Heart right ventricle (tissue), 16 donors: ENCODE results near the gene ZNF611. TPM values are rescaled to one million over a fixed set of nuclear protein-coding genes. Genes with fewer than 3 reads are reported as not detected.
A peak's percentile ranks its signal among the peaks of the same experiment; 100 is the strongest.
"Not testable (repeated sequence)": the region's sequence is repeated elsewhere in the genome, so short reads cannot be mapped to it uniquely, and the experiment has no call there.

Experiments
- ATAC-seq, 8 donors: fragments of 200-7000 bp; cut with Tn5 transposase; one replicate each; pipeline ENCODE4 v1.9.1; 2020; ENCODE audit warnings: mild to moderate bottlenecking in 8 of 8, moderate library complexity in 8 of 8, moderate number of reproducible peaks in 1 of 8
- DNase-seq, 2 donors: peaks; one replicate each; pipeline ENCODE4 v3.0.0-alpha.2; 2020
- H3K27ac ChIP-seq, 10 donors: fragments of 200-600 bp; sonication (generic) in 2 of 10; one replicate each; pipeline versions ENCODE4 v1.5.0 to v1.8.0; 2020 to 2022; ENCODE audit warnings: mild to moderate bottlenecking in 3 of 10
- H3K27me3 ChIP-seq, 7 donors: fragments of 200-600 bp; one replicate each; pipeline ENCODE4 v1.8.0; 2021 to 2022; ENCODE audit warnings: mild to moderate bottlenecking in 2 of 7
- H3K36me3 ChIP-seq, 9 donors: fragments of 200-600 bp; sonication (generic) in 1 of 9; one replicate each; pipeline versions ENCODE4 v1.5.0 to v1.8.0; 2020 to 2022; ENCODE audit warnings: mild to moderate bottlenecking in 2 of 9
- H3K4me1 ChIP-seq, 9 donors: fragments of 200-600 bp; sonication (generic) in 1 of 9; one replicate each; pipeline versions ENCODE4 v1.5.0 to v1.8.0; 2020 to 2022; ENCODE audit warnings: mild to moderate bottlenecking in 4 of 9
- H3K4me3 ChIP-seq, 10 donors: fragments of 200-600 bp; sonication (generic) in 2 of 10; one replicate each; pipeline versions ENCODE4 v1.5.0 to v1.8.0; 2020 to 2022; ENCODE audit warnings: mild to moderate bottlenecking in 7 of 10, moderate library complexity in 2 of 10
- H3K9me3 ChIP-seq, 11 donors: fragments of 200-600 bp in 10 of 11; sonication (generic) in 2 of 11; one replicate each; pipeline versions ENCODE4 v1.5.0 to v1.8.0; 2013 to 2022; ENCODE audit warnings: mild to moderate bottlenecking in 2 of 11, control low read depth in 1 of 11, moderate library complexity in 1 of 11
- CTCF ChIP-seq, 9 donors: fragments of 200-600 bp; sonication (generic) in 2 of 9; IDR thresholded peaks; one replicate each; pipeline versions ENCODE4 v1.5.0 to v1.8.0; 2021 to 2022; ENCODE audit warnings: antibody characterized with exemption in 9 of 9, mild to moderate bottlenecking in 5 of 9, moderate library complexity in 1 of 9
- WGBS, 2 donors: extraction: QIAGEN DNeasy Blood & Tissue Kit; methylation state at CpG; one replicate each; pipeline ENCODE4 v1.1.7; 2013; ENCODE audit warnings: inconsistent platforms in 1 of 2; 5-methylcytosine and 5-hydroxymethylcytosine counted together
- intact Hi-C, 10 donors: fragments of 100-400 bp; cut with DNase I; formaldehyde crosslinking; loops; one replicate each; pipeline versions ENCODE4 v1.11.1 to v1.14.2; 2022
- polyA plus RNA-seq, 2 donors: library from polyadenylated mRNA; stranded (reverse); fragments of 200-250 nt; gene quantifications; one replicate each; pipeline ENCODE4 v1.2.3, GENCODE V29; 2013
- total RNA-seq, 10 donors: library from RNA; stranded (reverse); fragmentation: NEBNext Ultra II Directional in 3 of 10; extraction: Animal tissue kit (Norgen Biotek cat#: 25700) in 3 of 10; gene quantifications; one replicate each; pipeline versions ENCODE4 v1.2.1 to v1.2.4, GENCODE V29; 2021 to 2023
- donor health status: Arrhythmogenic right ventricular cardiomyopathy.
- donor health status: ischemic (EF 13 %, LVEDD 7.1; RV severe dilation, severe dysfunction).
- donor health status: healthy with polysubstance abuse.
- donor health status: DM: no; HTN: yes; CAD: no.
- donor health status: DM: no; HTN: no; CAD: no.
- donor health status: ischemic (EF 25% LVEDD 6.9; RV normal size, moderate dysfunction).
- donor health status: ischemic (EF 25% LVEDD 5.7; RV mildly dilated, moderate dysfunction).
- donor health status: healthy.
- donor health status: DM: yes; HTN: yes; CAD: no.
- donor health status: Ischemic cardiomyopathy.
- donor health status: ischemic (EF 35%, LVEDD 5.7; RV mildly dilated, moderate dysfunction).
- donor health status: nonischemic (EF 11% LVEDD 7.7; RV severe dilation, severe dysfunction).
- donor health status: DM: yes; HTN: yes; CAD: no.
- donor health status: PGD.
- donor health status: ischemic (EF 29% LVEDD 5.4; RV normal size, mild dysfunction).
- donor health status: nonischemic (EF 23%, LVEDD 6.1; RV moderate dilation, normal function).

ZNF611 gene
- total and polyA plus RNA-seq, 12 donors = 2.3 to 9.8 (median 7.6) TPM

- H3K4me1 ChIP-seq = no peaks in the 10 kb centered on the region
- ATAC-seq (no peak), DNase-seq (no peak)
- 87 to 88% methylated on average over 23 of the region's 23 CpGs for WGBS, 2 donors
- no peak overlapping the region for H3K27ac ChIP-seq
- no peaks in the 10 kb centered on the region for H3K27me3 ChIP-seq
- H3K36me3 ChIP-seq = peaks cover 0 to 75% (median 16%) of the 10 kb centered on the region in 9 donors
- intact Hi-C loops = no loop called here
- H3K4me3 ChIP-seq = no peak overlapping the region
- TF ChIP-seq CTCF (IDR thresholded peaks at IDR 0.05) = no peak
- no peaks in the 10 kb centered on the region for H3K9me3 ChIP-seq
Measured at GRCh38 chr19:52724701-52725514, 9.9 kb downstream of the ZNF611 start.

- H3K36me3 ChIP-seq = peaks cover 0 to 78% (median 16%) of the 10 kb centered on the region in 9 donors
- H3K9me3 ChIP-seq, DNase-seq, H3K27me3 ChIP-seq, H3K4me3 ChIP-seq, H3K27ac ChIP-seq, intact Hi-C loops, H3K4me1 ChIP-seq, ATAC-seq: not testable (repeated sequence)
- WGBS, 2 donors = 62 to 67% methylated on average over 9 of the region's 9 CpGs
Measured at GRCh38 chr19:52723907-52724598, 10.8 kb downstream of the ZNF611 start.

- 93 to 94% methylated on average over 7 of the region's 7 CpGs for WGBS, 2 donors
- Histone ChIP-seq H3K27ac (no peak overlapping the region), H3K36me3 (peaks cover 0 to 71% (median 6%) of the 10 kb centered on the region in 9 donors), H3K4me3 (no peak overlapping the region), H3K4me1 (no peaks in the 10 kb centered on the region), H3K9me3 (no peaks in the 10 kb centered on the region), H3K27me3 (no peaks in the 10 kb centered on the region)
- ATAC-seq (no peak), DNase-seq (no peak)
- intact Hi-C loops = no loop called here
- TF ChIP-seq CTCF (IDR thresholded peaks at IDR 0.05) = no peak
Measured at GRCh38 chr19:52722062-52723003, 12.5 kb downstream of the ZNF611 start.

- intact Hi-C loops, DNase-seq, ATAC-seq, H3K4me3 ChIP-seq, H3K27ac ChIP-seq, H3K4me1 ChIP-seq, H3K27me3 ChIP-seq, H3K9me3 ChIP-seq: not testable (repeated sequence)
- H3K36me3 ChIP-seq = peaks cover 0 to 56% (median 2%) of the 10 kb centered on the region in 9 donors
- WGBS, 2 donors = 97% methylated on average over 21 of the region's 21 CpGs
Measured at GRCh38 chr19:52720541-52720940, 14.3 kb downstream of the ZNF611 start.

- Histone ChIP-seq H3K27ac (peak overlapping the region in 1 of 10 donors; percentile 20), H3K9me3 (no peaks in the 10 kb centered on the region), H3K4me3 (no peak overlapping the region), H3K36me3 (peaks cover 0 to 66% (median 0%) of the 10 kb centered on the region in 9 donors), H3K27me3 (no peaks in the 10 kb centered on the region), H3K4me1 (no peaks in the 10 kb centered on the region)
- TF ChIP-seq CTCF (IDR thresholded peaks at IDR 0.05) = no peak
- intact Hi-C loops = no loop called here
- 89 to 91% methylated on average over 1 of the region's 1 CpG for WGBS, 2 donors
- ATAC-seq = no peak
- DNase-seq = no peak
Measured at GRCh38 chr19:52716522-52716921, 18.3 kb downstream of the ZNF611 start.

- ATAC-seq, intact Hi-C loops, H3K27me3 ChIP-seq, H3K9me3 ChIP-seq, H3K4me1 ChIP-seq, H3K4me3 ChIP-seq, DNase-seq: not testable (repeated sequence)
- peaks cover 0 to 68% (median 5%) of the 10 kb centered on the region in 9 donors for H3K36me3 ChIP-seq
- 53 to 54% methylated on average over 4 of the region's 4 CpGs for WGBS, 2 donors
- peak overlapping the region in 1 of 10 donors; percentile 20 for H3K27ac ChIP-seq
Measured at GRCh38 chr19:52715902-52716301, 18.9 kb downstream of the ZNF611 start.

GRCh38 chr19:52715330-52715729 lies 19.5 kb downstream of the ZNF611 start:
- H3K27me3 ChIP-seq, DNase-seq, H3K4me3 ChIP-seq, intact Hi-C loops, ATAC-seq, H3K9me3 ChIP-seq, H3K4me1 ChIP-seq: not testable (repeated sequence)
- Histone ChIP-seq H3K36me3 (peaks cover 0 to 71% (median 8%) of the 10 kb centered on the region in 9 donors), H3K27ac (peak overlapping the region in 1 of 10 donors; percentile 44)
- WGBS, 2 donors = 83 to 84% methylated on average over 5 of the region's 5 CpGs
